ENCODE results near the gene NFIA. TPM values are rescaled to one million over a fixed set of nuclear protein-coding genes. Genes with fewer than 3 reads are reported as not detected.
A peak's percentile ranks its signal among the peaks of the same experiment; 100 is the strongest.

The NFIA gene
- total RNA-seq, 2 donors from 2014 or later = 0.88 to 3.1 TPM

- peaks cover 0 to 11% of the 10 kb centered on the region in 2 donors for H3K36me3 Mint-ChIP-seq
Observed at GRCh38 chr1:61310057-61310456, 227.7 kb downstream of the NFIA start.

GRCh38 chr1:61310538-61310937 lies 228.2 kb downstream of the NFIA start:
- peaks cover 0 to 16% of the 10 kb centered on the region in 2 donors for H3K36me3 Mint-ChIP-seq
- H3K27ac Mint-ChIP-seq = no peak overlapping the region
- H3K9me3 Mint-ChIP-seq = no peaks in the 10 kb centered on the region
- DNase-seq (ENCODE audit: low spot score in 2 of 2) (no peak), ATAC-seq (no peak)

More at GRCh38 chr1:61310057-61310456, 227.7 kb downstream of the NFIA start:
- DNase-seq (ENCODE audit: low spot score in 2 of 2) (no peak), ATAC-seq (no peak)
- Mint-ChIP-seq H3K27ac (no peak overlapping the region), H3K9me3 (no peaks in the 10 kb centered on the region)

- no peak for DNase-seq (ENCODE audit: low spot score in 2 of 2)
- H3K36me3 Mint-ChIP-seq = peaks cover 0 to 17% of the 10 kb centered on the region in 2 donors
- H3K9me3 Mint-ChIP-seq = no peaks in the 10 kb centered on the region
- no peak for ATAC-seq
- H3K27ac Mint-ChIP-seq = no peak overlapping the region
Observed at GRCh38 chr1:61313906-61314422, 231.6 kb downstream of the NFIA start.

- Mint-ChIP-seq H3K27ac (no peak overlapping the region), H3K36me3 (peaks cover 0 to 22% of the 10 kb centered on the region in 2 donors)
- no peak for ATAC-seq
Observed at GRCh38 chr1:61315011-61315410, 232.7 kb downstream of the NFIA start.

DNA sequence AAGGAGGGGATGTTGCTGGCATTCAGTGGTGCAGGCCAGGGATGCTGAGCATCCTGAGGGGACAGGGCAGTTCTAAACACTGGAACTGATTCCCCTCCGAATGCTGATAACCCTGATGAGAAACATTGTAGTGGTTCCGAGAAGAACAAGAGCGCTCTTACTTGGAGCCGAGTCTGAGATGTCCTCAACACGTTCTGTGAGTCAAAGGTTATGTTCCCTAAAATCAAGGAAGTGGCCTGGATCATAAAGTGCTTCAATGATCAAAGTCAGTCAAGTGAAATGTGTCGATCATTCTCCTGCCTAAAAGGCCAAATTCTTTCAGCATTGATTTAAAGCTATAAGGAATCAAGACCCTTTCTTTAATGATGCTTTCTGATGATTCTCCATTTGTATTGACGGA lies 234.1 kb downstream of the NFIA start:
- H3K36me3 Mint-ChIP-seq = peaks cover 0 to 27% of the 10 kb centered on the region in 2 donors
- ATAC-seq = no peak
- peaks cover 0 to 4% of the 10 kb centered on the region in 2 donors for H3K9me3 Mint-ChIP-seq
- H3K27ac Mint-ChIP-seq = no peak overlapping the region
- DNase-seq (ENCODE audit: low spot score in 2 of 2) = no peak

More at GRCh38 chr1:61315011-61315410, 232.7 kb downstream of the NFIA start:
- H3K9me3 Mint-ChIP-seq = no peaks in the 10 kb centered on the region
- no peak for DNase-seq (ENCODE audit: low spot score in 2 of 2)

DNA sequence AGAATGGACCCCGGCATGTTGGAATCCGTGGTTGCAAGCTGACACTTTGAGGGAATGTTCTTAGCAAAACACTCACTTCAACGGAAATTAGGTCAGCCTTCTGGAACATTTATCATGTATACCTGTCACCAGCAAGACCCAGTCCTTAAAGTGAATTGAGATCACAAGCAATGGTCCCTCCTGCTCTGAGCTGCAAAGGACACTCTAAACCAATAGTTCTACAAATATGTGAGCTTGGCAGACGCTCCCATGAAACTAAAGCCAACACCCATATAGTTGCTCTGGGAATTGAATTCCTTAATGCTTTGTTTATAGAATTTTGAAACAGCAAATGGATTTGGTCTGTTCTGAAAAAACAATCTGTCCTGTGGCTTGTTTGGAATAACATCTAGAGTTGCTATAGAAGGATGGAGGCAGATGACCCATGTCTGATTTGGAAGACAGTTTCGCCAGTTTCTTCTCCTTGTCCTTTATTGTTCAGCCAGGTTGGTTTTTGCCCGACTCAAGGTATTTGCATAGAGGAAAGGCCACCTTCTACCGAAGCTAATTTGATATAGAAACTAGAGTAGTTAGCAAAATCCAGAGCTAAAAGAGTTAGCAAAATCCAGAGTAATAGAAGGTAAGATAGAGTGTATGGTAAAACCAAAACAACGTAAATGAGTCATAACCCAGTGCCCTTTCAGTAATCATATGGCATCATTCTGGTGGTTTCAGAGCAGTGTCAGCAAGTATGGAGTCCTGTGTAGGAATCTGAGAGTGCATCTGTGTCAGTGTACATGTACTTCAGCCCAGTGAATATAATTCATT lies 236.2 kb downstream of the NFIA start:
- DNase-seq (ENCODE audit: low spot score in 2 of 2) (peak in 1 of 2 donors; percentile 44), ATAC-seq (peak; percentile 94 to 99)
- H3K36me3 Mint-ChIP-seq = peaks cover 0 to 20% of the 10 kb centered on the region in 2 donors

DNA sequence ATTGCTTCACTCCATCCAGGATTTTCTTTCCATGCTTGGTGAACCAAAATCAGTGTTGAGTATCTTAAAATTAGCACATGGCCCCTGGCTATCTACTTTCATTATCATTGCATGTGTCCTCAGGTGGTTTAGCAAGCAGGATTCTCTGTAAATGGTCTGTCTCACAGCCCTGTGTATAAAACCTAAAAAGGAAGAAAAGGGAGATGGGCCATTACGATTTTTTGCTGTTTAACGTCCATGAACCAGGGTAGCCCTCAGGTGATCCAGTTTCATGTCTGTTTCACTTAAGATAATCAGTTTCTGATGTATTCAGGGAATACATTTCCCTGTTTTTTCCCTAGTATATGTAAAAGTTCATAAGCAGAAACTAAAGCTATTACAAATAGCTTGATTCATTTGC lies 238.2 kb downstream of the NFIA start:
- no peak for ATAC-seq

More for the DNA sequence above, 236.2 kb downstream of the NFIA start:
- peak overlapping the region; percentile 31 to 98 for H3K27ac Mint-ChIP-seq
- H3K9me3 Mint-ChIP-seq = peaks cover 0 to 4% of the 10 kb centered on the region in 2 donors

DNA sequence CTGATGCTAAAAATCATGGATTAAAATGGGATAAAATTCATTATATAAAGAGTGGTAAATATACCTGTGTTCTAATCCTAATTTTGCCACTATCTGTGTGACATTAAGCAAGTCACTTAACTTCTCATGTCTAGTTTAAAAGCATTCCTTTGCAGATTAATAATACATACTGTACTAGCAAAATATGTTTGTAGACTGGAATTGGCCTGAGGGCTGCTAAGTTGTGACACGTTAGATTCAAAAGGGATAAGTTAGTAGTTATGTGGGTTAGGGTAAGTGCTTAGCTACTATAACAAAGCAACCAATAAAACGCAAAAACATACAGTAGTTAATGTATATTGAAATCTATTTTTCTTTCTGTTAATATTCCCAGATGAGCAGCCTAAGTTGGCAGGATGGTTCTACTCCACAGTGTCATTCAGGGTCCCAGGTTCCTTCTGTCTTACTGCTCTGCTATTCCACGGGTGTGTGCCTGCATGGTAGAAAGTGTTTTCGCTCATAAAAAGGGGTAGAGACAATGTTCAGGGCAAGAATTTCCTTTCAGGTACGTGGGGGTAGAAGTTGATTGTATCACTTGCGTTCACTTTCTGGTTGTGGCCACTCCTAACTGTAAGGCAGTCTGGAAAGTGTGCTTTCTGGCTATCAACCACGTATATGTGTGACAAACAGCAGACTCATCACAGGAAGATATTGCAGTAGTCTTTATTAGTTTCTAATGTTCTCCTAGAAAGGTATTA lies 239.8 kb downstream of the NFIA start:
- peak overlapping the region in 1 of 2 donors; percentile 41 for H3K27ac Mint-ChIP-seq
- peaks cover 0 to 11% of the 10 kb centered on the region in 2 donors for H3K36me3 Mint-ChIP-seq
- peaks cover 0 to 4% of the 10 kb centered on the region in 2 donors for H3K9me3 Mint-ChIP-seq
- no peak for ATAC-seq
- no peak for DNase-seq (ENCODE audit: low spot score in 2 of 2)

More for the DNA sequence above, 238.2 kb downstream of the NFIA start:
- DNase-seq (ENCODE audit: low spot score in 2 of 2) = no peak
- Mint-ChIP-seq H3K9me3 (peaks cover 0 to 4% of the 10 kb centered on the region in 2 donors), H3K36me3 (peaks cover 0 to 11% of the 10 kb centered on the region in 2 donors), H3K27ac (no peak overlapping the region)

DNA sequence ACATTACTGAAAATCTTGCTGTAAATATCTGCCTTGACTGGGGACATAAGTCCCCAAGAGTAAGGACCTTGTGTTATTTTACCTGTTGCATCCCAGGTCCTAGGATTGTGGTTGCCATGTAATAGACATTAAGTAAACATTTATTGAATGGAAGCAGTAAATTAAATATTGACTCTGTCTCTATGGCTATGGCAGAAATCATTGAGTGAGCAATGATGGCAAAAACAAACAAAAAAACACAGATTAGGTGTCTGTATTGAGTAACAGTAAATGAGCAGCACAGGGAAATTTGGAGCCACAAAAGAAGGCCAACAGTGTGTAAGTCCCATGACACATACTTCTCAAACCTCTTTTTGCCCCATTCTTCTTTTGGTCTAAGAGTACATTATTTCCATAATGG lies 240.4 kb downstream of the NFIA start:
- Mint-ChIP-seq H3K27ac (peak overlapping the region in 1 of 2 donors; percentile 70), H3K36me3 (peaks cover 0 to 11% of the 10 kb centered on the region in 2 donors), H3K9me3 (peaks cover 0 to 4% of the 10 kb centered on the region in 2 donors)
- ATAC-seq (peak in 1 of 2 donors; percentile 56), DNase-seq (ENCODE audit: low spot score in 2 of 2) (no peak)

- no peak overlapping the region for H3K27ac Mint-ChIP-seq
- H3K36me3 Mint-ChIP-seq = peaks cover 0 to 11% of the 10 kb centered on the region in 2 donors
- no peak for ATAC-seq
Observed at GRCh38 chr1:61323681-61324328, 241.4 kb downstream of the NFIA start.

DNA sequence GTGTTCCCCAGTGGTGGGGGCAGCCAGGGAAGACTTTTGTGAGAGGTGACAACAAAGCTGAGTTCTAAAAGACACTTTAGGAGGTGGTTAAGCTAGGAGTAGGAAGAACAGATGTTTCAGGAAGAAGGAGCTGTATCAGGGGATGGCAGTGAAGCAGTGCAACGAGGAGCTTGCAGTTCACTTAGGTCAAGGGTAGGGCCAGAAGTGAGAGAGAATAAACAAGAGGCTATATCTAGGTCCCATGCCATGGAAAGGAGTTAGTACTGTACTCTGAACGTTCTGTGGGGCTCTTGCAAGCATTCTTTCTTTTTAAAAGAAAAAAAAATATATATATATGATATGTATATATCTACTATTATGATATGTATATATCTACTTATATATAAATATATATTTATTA lies 244.4 kb downstream of the NFIA start:
- no peak for DNase-seq (ENCODE audit: low spot score in 2 of 2)
- peaks cover 0 to 11% of the 10 kb centered on the region in 2 donors for H3K36me3 Mint-ChIP-seq
- no peak for ATAC-seq
- H3K9me3 Mint-ChIP-seq = peaks cover 0 to 8% of the 10 kb centered on the region in 2 donors
- H3K27ac Mint-ChIP-seq = peak overlapping the region in 1 of 2 donors; percentile 10

More at GRCh38 chr1:61323681-61324328, 241.4 kb downstream of the NFIA start:
- peaks cover 0 to 4% of the 10 kb centered on the region in 2 donors for H3K9me3 Mint-ChIP-seq
- no peak for DNase-seq (ENCODE audit: low spot score in 2 of 2)

DNA sequence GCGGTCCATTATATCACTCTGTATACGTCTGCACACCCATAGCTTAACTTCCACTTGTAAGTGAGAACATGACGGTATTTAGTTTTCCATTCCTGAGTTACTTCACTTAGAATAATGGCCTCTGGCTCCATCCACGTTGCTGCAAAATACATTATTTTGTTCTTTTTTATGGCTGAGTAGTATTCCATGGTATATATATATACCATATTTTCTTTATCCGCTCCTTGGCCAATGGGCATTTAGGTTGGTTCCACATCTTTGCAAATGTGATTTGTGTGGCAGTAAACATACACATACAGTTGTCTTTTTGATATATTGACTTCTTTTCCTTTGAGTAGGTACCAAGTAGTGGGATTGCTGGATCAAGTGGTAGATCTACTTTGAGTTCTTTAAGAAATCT lies 245.1 kb downstream of the NFIA start:
- DNase-seq (ENCODE audit: low spot score in 2 of 2) = no peak
- ATAC-seq = no peak
- Mint-ChIP-seq H3K36me3 (peaks cover 0 to 11% of the 10 kb centered on the region in 2 donors), H3K27ac (no peak overlapping the region), H3K9me3 (peaks cover 0 to 8% of the 10 kb centered on the region in 2 donors)

DNA sequence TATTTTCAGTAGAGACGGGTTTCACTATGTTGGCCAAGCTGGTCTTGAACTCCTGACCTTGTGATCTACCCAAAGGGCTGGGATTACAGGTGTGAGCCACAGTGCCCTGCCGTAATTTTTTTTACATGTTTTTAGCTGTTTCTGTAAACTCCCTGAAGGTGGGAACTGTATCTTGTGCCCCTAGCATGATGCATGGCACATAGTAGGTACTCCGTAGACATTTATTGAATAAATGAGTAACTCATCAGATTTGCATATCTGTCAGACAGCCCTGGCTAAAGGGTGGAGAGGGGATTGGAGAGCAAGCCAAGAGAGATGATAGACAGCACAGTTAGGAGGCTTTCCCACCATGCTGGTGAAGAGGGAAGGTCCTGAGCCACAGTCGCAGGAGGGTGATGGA lies 247.2 kb downstream of the NFIA start:
- Mint-ChIP-seq H3K36me3 (peaks cover 0 to 11% of the 10 kb centered on the region in 2 donors), H3K27ac (no peak overlapping the region), H3K9me3 (peaks cover 0 to 8% of the 10 kb centered on the region in 2 donors)
- DNase-seq (ENCODE audit: low spot score in 2 of 2) (no peak), ATAC-seq (no peak)

DNA sequence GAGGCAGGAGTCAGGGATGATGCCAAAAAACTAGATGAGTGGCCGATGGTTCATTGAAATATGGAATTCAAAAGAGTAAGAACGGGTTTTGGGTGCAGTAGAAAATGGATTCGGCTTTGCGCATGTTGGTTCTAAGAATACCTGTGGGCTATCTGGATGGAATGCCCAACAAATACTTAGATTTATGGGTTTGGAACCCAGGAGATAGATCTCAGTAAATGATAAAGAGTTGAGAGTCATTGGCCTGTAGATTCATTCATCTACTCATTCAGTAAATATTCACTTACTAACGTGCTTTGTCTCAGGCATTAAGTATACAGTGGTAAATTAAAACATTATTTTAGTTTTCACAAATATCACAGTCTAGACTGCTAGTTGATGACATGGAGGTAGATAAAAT lies 247.7 kb downstream of the NFIA start:
- ATAC-seq (no peak), DNase-seq (ENCODE audit: low spot score in 2 of 2) (no peak)
- no peak overlapping the region for H3K27ac Mint-ChIP-seq
- H3K36me3 Mint-ChIP-seq = peaks cover 0 to 11% of the 10 kb centered on the region in 2 donors
- peaks cover 0 to 8% of the 10 kb centered on the region in 2 donors for H3K9me3 Mint-ChIP-seq

- DNase-seq (ENCODE audit: low spot score in 2 of 2) = no peak
- Mint-ChIP-seq H3K36me3 (peaks cover 0 to 11% of the 10 kb centered on the region in 2 donors), H3K9me3 (peaks cover 0 to 8% of the 10 kb centered on the region in 2 donors), H3K27ac (no peak overlapping the region)
- no peak for ATAC-seq
Observed at GRCh38 chr1:61330571-61330970, 248.2 kb downstream of the NFIA start.

GRCh38 chr1:61332196-61332753 lies 249.9 kb downstream of the NFIA start:
- DNase-seq (ENCODE audit: low spot score in 2 of 2) (no peak), ATAC-seq (peak; percentile 79 to 96)
- Mint-ChIP-seq H3K27ac (peak overlapping the region in 1 of 2 donors; percentile 94), H3K9me3 (peaks cover 0 to 8% of the 10 kb centered on the region in 2 donors), H3K36me3 (peaks cover 0 to 11% of the 10 kb centered on the region in 2 donors)
